ENCODE measurements around the gene CFAP47.

GRCh38 chrX:36035550-36035949 lies 116.0 kb downstream of the CFAP47 start:
- TF ChIP-seq POLR2AphosphoS5 (IDR thresholded peaks at IDR 0.05; ENCODE audit: borderline replicate concordance, low read depth, low read length) (no peak), EZH2 (IDR thresholded peaks at IDR 0.05) (no peak)
